ENCODE results near the gene SRGAP3.

DNA sequence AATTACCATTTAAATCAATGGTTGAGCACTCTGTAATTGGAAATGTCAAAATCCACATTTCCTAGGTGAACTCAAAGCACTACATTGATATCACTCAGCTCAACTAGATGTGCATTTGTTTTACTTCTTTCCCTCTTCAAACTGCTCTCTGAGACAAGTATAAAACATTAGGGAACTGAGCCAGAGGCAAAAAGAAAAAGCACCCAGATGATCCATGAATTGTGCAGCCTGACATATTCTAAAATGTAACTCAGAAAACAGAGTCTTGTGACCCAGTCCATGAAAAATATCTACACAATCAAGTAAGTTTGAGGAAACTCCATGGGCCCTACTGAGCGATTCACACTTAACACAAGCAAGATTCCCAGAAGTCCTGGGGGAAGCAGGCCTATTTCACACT is 9.8 kb downstream of the SRGAP3 start:
- no peak for TF ChIP-seq EMX1 (CRISPR knock-in tag; IDR thresholded peaks at IDR 0.05)
- TF ChIP-seq, protein P1, sequence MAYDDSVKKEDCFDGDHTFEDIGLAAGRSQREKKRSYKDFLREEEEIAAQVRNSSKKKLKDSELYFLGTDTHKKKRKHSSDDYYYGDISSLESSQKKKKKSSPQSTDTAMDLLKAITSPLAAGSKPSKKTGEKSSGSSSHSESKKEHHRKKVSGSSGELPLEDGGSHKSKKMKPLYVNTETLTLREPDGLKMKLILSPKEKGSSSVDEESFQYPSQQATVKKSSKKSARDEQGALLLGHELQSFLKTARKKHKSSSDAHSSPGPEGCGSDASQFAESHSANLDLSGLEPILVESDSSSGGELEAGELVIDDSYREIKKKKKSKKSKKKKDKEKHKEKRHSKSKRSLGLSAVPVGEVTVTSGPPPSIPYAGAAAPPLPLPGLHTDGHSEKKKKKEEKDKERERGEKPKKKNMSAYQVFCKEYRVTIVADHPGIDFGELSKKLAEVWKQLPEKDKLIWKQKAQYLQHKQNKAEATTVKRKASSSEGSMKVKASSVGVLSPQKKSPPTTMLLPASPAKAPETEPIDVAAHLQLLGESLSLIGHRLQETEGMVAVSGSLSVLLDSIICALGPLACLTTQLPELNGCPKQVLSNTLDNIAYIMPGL (CRISPR knock-in tag; IDR thresholded peaks at IDR 0.05), result no peak
- TF ChIP-seq, protein P2, sequence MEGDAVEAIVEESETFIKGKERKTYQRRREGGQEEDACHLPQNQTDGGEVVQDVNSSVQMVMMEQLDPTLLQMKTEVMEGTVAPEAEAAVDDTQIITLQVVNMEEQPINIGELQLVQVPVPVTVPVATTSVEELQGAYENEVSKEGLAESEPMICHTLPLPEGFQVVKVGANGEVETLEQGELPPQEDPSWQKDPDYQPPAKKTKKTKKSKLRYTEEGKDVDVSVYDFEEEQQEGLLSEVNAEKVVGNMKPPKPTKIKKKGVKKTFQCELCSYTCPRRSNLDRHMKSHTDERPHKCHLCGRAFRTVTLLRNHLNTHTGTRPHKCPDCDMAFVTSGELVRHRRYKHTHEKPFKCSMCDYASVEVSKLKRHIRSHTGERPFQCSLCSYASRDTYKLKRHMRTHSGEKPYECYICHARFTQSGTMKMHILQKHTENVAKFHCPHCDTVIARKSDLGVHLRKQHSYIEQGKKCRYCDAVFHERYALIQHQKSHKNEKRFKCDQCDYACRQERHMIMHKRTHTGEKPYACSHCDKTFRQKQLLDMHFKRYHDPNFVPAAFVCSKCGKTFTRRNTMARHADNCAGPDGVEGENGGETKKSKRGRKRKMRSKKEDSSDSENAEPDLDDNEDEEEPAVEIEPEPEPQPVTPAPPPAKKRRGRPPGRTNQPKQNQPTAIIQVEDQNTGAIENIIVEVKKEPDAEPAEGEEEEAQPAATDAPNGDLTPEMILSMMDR (IDR thresholded peaks at IDR 0.05), result no peak
- no peak for TF ChIP-seq JUN (CRISPR knock-in tag; IDR thresholded peaks at IDR 0.05)
- TF ChIP-seq, protein P3, sequence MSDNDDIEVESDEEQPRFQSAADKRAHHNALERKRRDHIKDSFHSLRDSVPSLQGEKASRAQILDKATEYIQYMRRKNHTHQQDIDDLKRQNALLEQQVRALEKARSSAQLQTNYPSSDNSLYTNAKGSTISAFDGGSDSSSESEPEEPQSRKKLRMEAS (CRISPR knock-in tag; IDR thresholded peaks at IDR 0.05), result no peak
- TF ChIP-seq ATF1 (CRISPR knock-in tag; IDR thresholded peaks at IDR 0.05), result no peak
- TF ChIP-seq NR3C1 (CRISPR knock-in tag; conservative IDR thresholded peaks at IDR 0.05; ENCODE audit: low read depth), result no peak

All from WTC11 (cell line).